Esophagus squamous epithelium (tissue), 5 donors: ENCODE results near the gene PAGR1. TPM values are rescaled to one million over a fixed set of nuclear protein-coding genes. Genes with fewer than 3 reads are reported as not detected.
A peak's percentile ranks its signal among the peaks of the same experiment; 100 is the strongest.

Experiments used
- DNase-seq: peaks from one replicate; lab custom pipeline; 2025; lab: John Stamatoyannopoulos, UW
- H3K27ac ChIP-seq, 4 donors: fragments of 200-600 bp; sonication (generic); one replicate each; pipeline ENCODE4 v1.5.1; 2016 to 2019; ENCODE audit warnings: mild to moderate bottlenecking in 1 of 4
- H3K27me3 ChIP-seq, 4 donors: fragments of 200-600 bp; sonication (generic); 1 replicate in 3 of 4; 2 replicates in 1 of 4; pipeline versions ENCODE4 v1.5.1 to v1.6.0; 2017 to 2021; ENCODE audit warnings: antibody characterized with exemption in 1 of 4
- H3K36me3 ChIP-seq, 3 donors: fragments of 200-600 bp; sonication (generic); one replicate each; pipeline ENCODE4 v1.5.1; 2016 to 2019
- H3K4me1 ChIP-seq, 3 donors: fragments of 200-600 bp; sonication (generic); one replicate each; pipeline ENCODE4 v1.5.1; 2017 to 2019
- H3K4me3 ChIP-seq, 4 donors: fragments of 200-600 bp; sonication (generic); 1 replicate in 3 of 4; 2 replicates in 1 of 4; pipeline ENCODE4 v1.5.1; 2016 to 2019; ENCODE audit warnings: mild to moderate bottlenecking in 2 of 4, moderate library complexity in 1 of 4
- H3K9me3 ChIP-seq, 3 donors: fragments of 200-600 bp; sonication (generic); one replicate each; pipeline ENCODE4 v1.5.1; 2016 to 2019
- POLR2A ChIP-seq, 4 donors: fragments of 450-650 bp; IDR thresholded peaks; one replicate each; pipeline ENCODE4 v1.6.1; 2017; ENCODE audit warnings: antibody characterized with exemption in 4 of 4, mild to moderate bottlenecking in 4 of 4, moderate library complexity in 3 of 4
- WGBS, 2 donors: methylation state at CpG; one replicate each; pipeline ENCODE4 v1.1.5; 2018; 5-methylcytosine and 5-hydroxymethylcytosine counted together
- intact Hi-C: fragments of 100-400 bp; cut with DNase I; formaldehyde crosslinking; loops from one replicate; pipeline ENCODE4 v1.15.0; 2022
- total RNA-seq, 4 donors: library from RNA; depleted of rRNA; stranded (reverse); fragments of >200 nt; gene quantifications; one replicate each; pipeline ENCODE4 v1.1.0, GENCODE V29; 2016
- TF ChIP-seq, protein P1 (sequence below), 6 experiments: fragments of 450-650 bp in 4 of 6; fragments of 200-600 bp in 2 of 6; sonication (generic) in 2 of 6; IDR thresholded peaks; one replicate each; pipeline ENCODE4 v1.5.1; 2016 to 2019; ENCODE audit warnings: antibody characterized with exemption in 6 of 6, mild to moderate bottlenecking in 4 of 6, moderate library complexity in 4 of 6
- donor health status: DM: yes; HTN: yes; CAD: no.

Gene PAGR1
- total RNA-seq, 4 donors from 2014 or later: 25.4 to 37.6 (median 32.8) TPM

DNA sequence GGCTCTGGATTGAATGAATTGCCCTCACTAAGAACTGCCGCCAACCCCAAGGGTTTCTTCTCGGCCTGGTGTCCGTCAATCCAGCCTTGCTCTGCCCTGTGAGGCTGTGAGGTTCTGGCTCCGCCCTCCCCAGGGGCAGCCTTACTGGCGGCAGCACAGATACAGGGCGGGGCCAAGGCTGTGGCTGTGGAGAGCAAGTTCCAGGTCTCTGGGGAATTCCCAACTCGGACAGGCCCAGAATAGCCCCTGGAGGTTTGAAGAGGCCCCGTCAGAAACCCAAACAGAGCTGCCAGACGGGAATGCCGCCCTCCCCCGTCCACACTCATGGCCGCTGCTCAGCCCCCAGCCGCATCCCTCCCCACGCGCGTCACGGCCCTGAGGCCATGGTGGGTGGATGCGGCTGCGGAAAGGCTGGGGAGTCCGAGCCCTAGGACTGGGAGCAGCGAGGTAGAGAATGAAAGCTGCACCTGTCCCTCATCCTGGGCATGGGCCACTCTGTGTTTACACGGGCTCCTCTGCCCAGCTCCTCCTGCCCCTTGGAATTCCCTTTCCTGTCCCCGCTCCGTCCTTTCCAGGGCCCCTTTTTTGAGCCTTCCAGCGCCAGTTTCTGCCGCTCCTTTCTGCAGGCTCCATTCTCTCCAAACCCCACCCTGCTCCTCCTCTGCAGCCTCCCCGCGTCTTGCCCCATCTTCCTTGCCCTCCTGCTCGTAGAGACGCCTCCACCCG is 4.6 kb upstream of the PAGR1 start:
- no peak for DNase-seq
- intact Hi-C loops: no loop called here
- Histone ChIP-seq H3K27me3 (peaks cover 0 to 17% (median 0%) of the 10 kb centered on the region in 4 donors), H3K36me3 (peaks cover 11 to 25% (median 14%) of the 10 kb centered on the region in 3 donors), H3K27ac (peak overlapping the region; percentile 74 to 96 (median 89)), H3K9me3 (no peaks in the 10 kb centered on the region), H3K4me1 (peaks cover 59 to 86% (median 71%) of the 10 kb centered on the region in 3 donors), H3K4me3 (peak overlapping the region; percentile 29 to 77 (median 50))
- TF ChIP-seq, protein P1, sequence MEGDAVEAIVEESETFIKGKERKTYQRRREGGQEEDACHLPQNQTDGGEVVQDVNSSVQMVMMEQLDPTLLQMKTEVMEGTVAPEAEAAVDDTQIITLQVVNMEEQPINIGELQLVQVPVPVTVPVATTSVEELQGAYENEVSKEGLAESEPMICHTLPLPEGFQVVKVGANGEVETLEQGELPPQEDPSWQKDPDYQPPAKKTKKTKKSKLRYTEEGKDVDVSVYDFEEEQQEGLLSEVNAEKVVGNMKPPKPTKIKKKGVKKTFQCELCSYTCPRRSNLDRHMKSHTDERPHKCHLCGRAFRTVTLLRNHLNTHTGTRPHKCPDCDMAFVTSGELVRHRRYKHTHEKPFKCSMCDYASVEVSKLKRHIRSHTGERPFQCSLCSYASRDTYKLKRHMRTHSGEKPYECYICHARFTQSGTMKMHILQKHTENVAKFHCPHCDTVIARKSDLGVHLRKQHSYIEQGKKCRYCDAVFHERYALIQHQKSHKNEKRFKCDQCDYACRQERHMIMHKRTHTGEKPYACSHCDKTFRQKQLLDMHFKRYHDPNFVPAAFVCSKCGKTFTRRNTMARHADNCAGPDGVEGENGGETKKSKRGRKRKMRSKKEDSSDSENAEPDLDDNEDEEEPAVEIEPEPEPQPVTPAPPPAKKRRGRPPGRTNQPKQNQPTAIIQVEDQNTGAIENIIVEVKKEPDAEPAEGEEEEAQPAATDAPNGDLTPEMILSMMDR (IDR thresholded peaks at IDR 0.05): no peak
- peak in 2 of 4 donors; percentile 27 to 28 for TF ChIP-seq POLR2A (IDR thresholded peaks at IDR 0.05)
- WGBS, 2 donors: 2% methylated on average over 18 to 21 of the region's 31 CpGs

DNA sequence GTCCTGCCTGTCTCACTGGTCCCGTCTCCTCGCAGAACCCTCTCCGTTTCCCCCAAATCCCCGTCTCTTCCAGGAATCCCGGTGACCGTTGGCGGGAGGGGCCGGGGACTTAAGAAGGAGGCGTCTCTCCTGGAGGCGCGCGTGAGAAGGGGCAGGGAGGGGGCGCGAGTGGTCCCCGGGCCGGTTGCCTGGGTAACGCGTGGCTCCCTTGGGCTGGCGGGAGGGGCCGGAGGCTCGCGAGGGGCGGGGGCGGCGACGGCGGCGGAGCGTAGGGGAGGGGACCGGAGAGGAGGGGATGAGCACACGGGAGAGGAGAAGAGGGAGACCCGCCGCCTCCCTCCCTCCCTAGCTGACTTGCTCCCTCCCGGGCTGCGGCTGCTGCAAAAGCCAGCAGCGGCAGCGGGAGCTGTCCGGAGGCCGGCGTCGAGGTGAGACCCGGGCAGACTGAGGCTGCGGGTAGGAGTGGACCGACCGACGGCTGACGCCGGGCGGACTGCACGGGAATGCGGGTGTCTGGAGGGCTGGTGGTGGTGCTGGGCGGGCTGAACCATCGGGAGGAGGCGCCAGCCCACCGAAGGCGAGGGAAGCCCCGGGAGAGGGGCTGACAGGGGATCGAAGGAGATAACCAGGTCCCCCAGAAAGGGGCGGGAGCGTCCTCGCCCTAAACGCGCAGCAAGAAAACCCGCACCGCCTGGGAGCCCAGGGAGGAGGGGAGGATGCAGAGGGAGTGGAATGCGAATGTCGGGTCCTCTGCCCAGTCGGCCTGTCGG is 3.9 kb upstream of the PAGR1 start, which contains the start of gene PRRT2:
TSS of gene PRRT2 (plus strand) at position 298 of the 770 bp plus-strand sequence. CDS start 862 bp downstream, outside the sequence.
- WGBS, 2 donors: 10% methylated on average over 18 to 44 of the region's 69 CpGs
- H3K27ac ChIP-seq: peak within 1 kb of the TSS; percentile 74 to 96 (median 89)
- H3K4me1 ChIP-seq: peaks cover 61 to 90% (median 75%) of the 10 kb centered on the region in 3 donors
- H3K36me3 ChIP-seq: peaks cover 11 to 25% (median 14%) of the 10 kb centered on the region in 3 donors
- H3K9me3 ChIP-seq: no peaks in the 10 kb centered on the region
- peaks cover 0 to 17% (median 0%) of the 10 kb centered on the region in 4 donors for H3K27me3 ChIP-seq
- peak within 1 kb of the TSS; percentile 29 to 77 (median 50) for H3K4me3 ChIP-seq
- no peak for TF ChIP-seq POLR2A (IDR thresholded peaks at IDR 0.05)
- TF ChIP-seq, protein P1 (IDR thresholded peaks at IDR 0.05): no peak
- intact Hi-C loops: no loop called here
- no peak for DNase-seq

GRCh38 chr16:29812754-29813643 is 3.0 kb upstream of the PAGR1 start:
- Histone ChIP-seq H3K4me3 (peak overlapping the region in 3 of 4 donors; percentile 50 to 77 (median 51)), H3K36me3 (peaks cover 11 to 30% (median 14%) of the 10 kb centered on the region in 3 donors), H3K9me3 (no peaks in the 10 kb centered on the region), H3K27ac (peak overlapping the region; percentile 11 to 96 (median 89)), H3K27me3 (peaks cover 0 to 17% (median 0%) of the 10 kb centered on the region in 4 donors), H3K4me1 (peaks cover 59 to 90% (median 82%) of the 10 kb centered on the region in 3 donors)
- TF ChIP-seq, protein P1 (IDR thresholded peaks at IDR 0.05): no peak
- no peak for TF ChIP-seq POLR2A (IDR thresholded peaks at IDR 0.05)
- 38 to 48% methylated on average over 3 to 4 of the region's 9 CpGs for WGBS, 2 donors
- no peak for DNase-seq
- intact Hi-C loops: no loop called here

GRCh38 chr16:29813644-29814562 is 2.0 kb upstream of the PAGR1 start:
- intact Hi-C loops: no loop called here
- peak overlapping the region in 1 of 4 donors; percentile 77 for H3K4me3 ChIP-seq
- peak overlapping the region; percentile 11 to 96 (median 89) for H3K27ac ChIP-seq
- TF ChIP-seq, protein P1 (IDR thresholded peaks at IDR 0.05): no peak
- no peak for TF ChIP-seq POLR2A (IDR thresholded peaks at IDR 0.05)
- H3K9me3 ChIP-seq: no peaks in the 10 kb centered on the region
- H3K27me3 ChIP-seq: peaks cover 0 to 17% (median 0%) of the 10 kb centered on the region in 4 donors
- no peak for DNase-seq
- peaks cover 49 to 90% (median 74%) of the 10 kb centered on the region in 3 donors for H3K4me1 ChIP-seq
- peaks cover 10 to 30% (median 10%) of the 10 kb centered on the region in 3 donors for H3K36me3 ChIP-seq
- WGBS, 2 donors: 82 to 90% methylated on average over 10 to 21 of the region's 24 CpGs
